PC-3 (cell line): Measurements from ENCODE around the gene PPCDC. TPM values are rescaled to one million over a fixed set of nuclear protein-coding genes. Genes with fewer than 3 reads are reported as not detected.
A peak's percentile ranks its signal among the peaks of the same experiment; 100 is the strongest.
"Not testable (repeated sequence)": the region's sequence is repeated elsewhere in the genome, so short reads cannot be mapped to it uniquely, and the experiment has no call there.

Experiments used
- ATAC-seq: fragments of 200-7000 bp; cut with Tn5 transposase; 2 replicates; pipeline ENCODE4 v1.9.1; 2020; ENCODE audit warnings: mild to moderate bottlenecking, moderate library complexity
- BruUV-seq: library from RNA; stranded (reverse); fragments of 400-500 nt; replicated peaks from 2 replicates; lab custom pipeline; 2021; lab: Mats Ljungman, UMichigan
- CTCF ChIA-PET: fragments of 300-600 bp; sonication (Branson Sonifier 250); formaldehyde crosslinking; loops from one replicate; lab custom pipeline; 2022; ENCODE audit warnings: antibody characterized with exemption; lab: Charles Lee
- POLR2A ChIA-PET: fragments of 300-600 bp; sonication (Branson Sonifier 250); formaldehyde crosslinking; loops from one replicate; lab custom pipeline; 2022; ENCODE audit warnings: antibody characterized with exemption; ENCODE audit not compliant: unreplicated experiment; lab: Charles Lee
- DNase-seq: peaks from one replicate; pipeline ENCODE4 v3.0.0-alpha.2; 2015
- H2AFZ ChIP-seq: fragments of 300-600 bp; sonication (generic); 2 replicates; pipeline ENCODE4 v1.6.0; 2016; ENCODE audit warnings: antibody characterized with exemption, low read length
- H3F3A ChIP-seq: fragments of 300-600 bp; sonication (generic); one replicate; pipeline ENCODE4 v1.6.0; 2017; ENCODE audit warnings: antibody characterized with exemption, low read length, control low read depth, mild to moderate bottlenecking; ENCODE audit not compliant: unreplicated experiment
- H3K27ac ChIP-seq: fragments of 300-600 bp; sonication (generic); 2 replicates; pipeline ENCODE4 v1.5.1; 2016; ENCODE audit warnings: mild to moderate bottlenecking, low read length
- H3K27me3 ChIP-seq: fragments of 300-600 bp; sonication (generic); 2 replicates; pipeline ENCODE4 v1.6.1; 2016; ENCODE audit warnings: low read length, mixed read lengths
- H3K36me3 ChIP-seq: fragments of 300-600 bp; sonication (generic); 2 replicates; pipeline ENCODE4 v1.6.1; 2016; ENCODE audit warnings: low read depth, mixed run types, low read length, mixed read lengths
- H3K4me1 ChIP-seq: fragments of 300-600 bp; sonication (generic); 2 replicates; pipeline ENCODE4 v1.5.1; 2016; ENCODE audit warnings: low read length; ENCODE audit not compliant: insufficient read depth
- H3K4me2 ChIP-seq: fragments of 300-600 bp; sonication (generic); 2 replicates; pipeline ENCODE4 v1.6.0; 2016; ENCODE audit warnings: low read length
- H3K4me3 ChIP-seq: fragments of 300-600 bp; sonication (generic); 2 replicates; pipeline ENCODE4 v1.5.1; 2016; ENCODE audit warnings: mild to moderate bottlenecking, low read length, mixed read lengths
- H3K79me2 ChIP-seq: fragments of 300-600 bp; sonication (generic); 2 replicates; pipeline ENCODE4 v1.6.1; 2017; ENCODE audit warnings: low read length, mixed read lengths
- H3K9ac ChIP-seq: fragments of 300-600 bp; sonication (generic); 2 replicates; pipeline ENCODE4 v1.6.0; 2016; ENCODE audit warnings: mild to moderate bottlenecking, low read length
- H3K9me2 ChIP-seq: fragments of 300-600 bp; sonication (generic); replicated peaks from 2 replicates; pipeline ENCODE4 v1.6.1; 2016; ENCODE audit warnings: mixed run types, low read length, mixed read lengths
- H3K9me3 ChIP-seq: fragments of 300-600 bp; sonication (generic); 2 replicates; pipeline ENCODE4 v1.6.1; 2016; ENCODE audit warnings: low read length, mixed read lengths
- H4K20me1 ChIP-seq: fragments of 300-600 bp; sonication (generic); 2 replicates; pipeline ENCODE4 v1.6.1; 2016; ENCODE audit warnings: low read length, mixed read lengths
- CTCF ChIP-seq: fragments of 300-600 bp; sonication (generic); conservative IDR thresholded peaks from 2 replicates; pipeline ENCODE4 v1.5.1; 2017; ENCODE audit warnings: antibody characterized with exemption, low read depth, mild to moderate bottlenecking, low read length
- EZH2 ChIP-seq: fragments of 300-600 bp; sonication (generic); IDR thresholded peaks from one replicate; pipeline ENCODE4 v1.6.1; 2017; ENCODE audit warnings: antibody characterized with exemption, mild to moderate bottlenecking, low read length; ENCODE audit not compliant: unreplicated experiment
- EZH2phosphoT487 ChIP-seq: fragments of 300-600 bp; sonication (generic); IDR thresholded peaks from 2 replicates; pipeline ENCODE4 v1.6.1; 2018; ENCODE audit warnings: mild to moderate bottlenecking, antibody characterized with exemption, low read length, borderline replicate concordance
- intact Hi-C: fragments of 100-400 bp; cut with micrococcal nuclease; formaldehyde crosslinking; loops from 2 replicates; pipeline ENCODE4 v1.9.0; 2023
- total RNA-seq: library from RNA; depleted of rRNA; stranded (reverse); fragments of >200 nt; gene quantifications from 2 replicates; pipeline ENCODE4 v1.2.3, GENCODE V29; 2014

Gene PPCDC
- total RNA-seq, 1 experiment from 2014 or later = 31.5 TPM

- CTCF ChIA-PET = no interaction called here
- H3K9me3 ChIP-seq = no peaks in the 10 kb centered on the region
- H3K4me3 ChIP-seq = no peak overlapping the region
- no peaks in the 10 kb centered on the region for H3K9me2 ChIP-seq
- no peaks in the 10 kb centered on the region for H3K4me1 ChIP-seq
- H4K20me1 ChIP-seq = no peaks in the 10 kb centered on the region
- no peaks in the 10 kb centered on the region for H3K27me3 ChIP-seq
- ATAC-seq = no peak
- H2AFZ ChIP-seq = no peak overlapping the region
- H3F3A ChIP-seq = no peaks in the 10 kb centered on the region
- no peak overlapping the region for H3K27ac ChIP-seq
- no peaks in the 10 kb centered on the region for H3K36me3 ChIP-seq
- DNase-seq = peak; percentile 24
- no peak overlapping the region for H3K4me2 ChIP-seq
- no peak overlapping the region for H3K9ac ChIP-seq
- intact Hi-C loops = no loop called here
- POLR2A ChIA-PET = no interaction called here
- TF ChIP-seq EZH2 = no peak
- TF ChIP-seq EZH2phosphoT487 = no peak
- TF ChIP-seq CTCF = no peak
- no peaks in the 10 kb centered on the region for H3K79me2 ChIP-seq
- BruUV-seq = no TSS peak
Measured at GRCh38 chr15:75090388-75090734, 67.0 kb downstream of the PPCDC start.

GRCh38 chr15:75091814-75092213, 68.4 kb downstream of the PPCDC start:
- Histone ChIP-seq H3K4me2 (no peak overlapping the region), H3K4me1 (no peaks in the 10 kb centered on the region), H2AFZ (no peak overlapping the region), H3K9me2 (no peaks in the 10 kb centered on the region), H3K9me3 (no peaks in the 10 kb centered on the region), H3K9ac (no peak overlapping the region), H3K79me2 (no peaks in the 10 kb centered on the region), H3F3A (no peaks in the 10 kb centered on the region), H3K27ac (no peak overlapping the region), H3K36me3 (no peaks in the 10 kb centered on the region), H3K4me3 (no peak overlapping the region), H3K27me3 (no peaks in the 10 kb centered on the region), H4K20me1 (no peaks in the 10 kb centered on the region)
- DNase-seq (no peak), ATAC-seq (no peak)
- intact Hi-C loops = no loop called here
- POLR2A ChIA-PET = interaction anchor here (0.7 kb wide), 1 partner anchor 1844 kb away, joined by 4 read pairs; no protein-coding TSS in a partner anchor
- BruUV-seq = no TSS peak
- CTCF ChIA-PET = no interaction called here
- TF ChIP-seq CTCF = no peak

GRCh38 chr15:75094961-75095478, 71.6 kb downstream of the PPCDC start:
- H3K9me3 ChIP-seq, H3F3A ChIP-seq, H2AFZ ChIP-seq, H3K4me1 ChIP-seq, H3K27me3 ChIP-seq, H3K4me3 ChIP-seq, H3K9me2 ChIP-seq, CTCF ChIA-PET, intact Hi-C loops, POLR2A ChIA-PET, H3K9ac ChIP-seq, H3K27ac ChIP-seq, H3K36me3 ChIP-seq, BruUV-seq, H4K20me1 ChIP-seq, ATAC-seq, DNase-seq, H3K4me2 ChIP-seq, H3K79me2 ChIP-seq: not testable (repeated sequence)
